ENCODE data around the gene CLDN18.

GRCh38 chr3:137962251-137962650, 47.7 kb upstream of the CLDN18 start:
- no peak for TF ChIP-seq ZNF114 (CRISPR knock-in tag; IDR thresholded peaks at IDR 0.05)
- no peak for TF ChIP-seq EZH2 (IDR thresholded peaks at IDR 0.05; ENCODE audit: low read depth, unreplicated experiment)
- TF ChIP-seq POLR2AphosphoS5 (IDR thresholded peaks at IDR 0.05; ENCODE audit: low read depth), result no peak
- TF ChIP-seq CTCF (conservative IDR thresholded peaks at IDR 0.05; ENCODE audit: low read depth in 2 of 2), result no peak
- TF ChIP-seq JUNB (IDR thresholded peaks at IDR 0.05; ENCODE audit: unreplicated experiment), result no peak
